Erythroblast (primary cell): ENCODE results near the gene COL5A2.

ENCODE experiments used
- DNase-seq, 2 experiments: peaks; one replicate each; lab custom pipeline; 2025; lab: John Stamatoyannopoulos, UW
- GATA1 ChIP-seq: IDR thresholded peaks from 2 replicates; pipeline ENCODE4 v1.6.1; 2011; ENCODE audit warnings: low read depth, mild to moderate bottlenecking, control low read depth, low read length, moderate library complexity
- POLR2A ChIP-seq: IDR thresholded peaks from 2 replicates; pipeline ENCODE4 v1.6.1; 2011; ENCODE audit warnings: mild to moderate bottlenecking, low read length

Gene COL5A2

DNA sequence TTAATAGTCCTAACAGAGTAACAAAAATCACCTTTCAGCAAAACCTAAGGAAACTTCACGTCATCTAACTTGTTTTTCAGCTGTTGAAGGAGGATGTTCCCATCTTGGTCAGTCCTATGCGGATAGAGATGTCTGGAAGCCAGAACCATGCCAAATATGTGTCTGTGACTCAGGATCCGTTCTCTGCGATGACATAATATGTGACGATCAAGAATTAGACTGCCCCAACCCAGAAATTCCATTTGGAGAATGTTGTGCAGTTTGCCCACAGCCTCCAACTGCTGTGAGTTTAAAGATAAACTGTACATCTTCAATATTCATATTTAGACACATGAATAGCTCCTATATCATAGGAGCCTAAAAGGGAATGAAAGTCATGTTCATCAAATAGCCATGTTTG is 194.9 kb downstream of the COL5A2 start:
- no peak for TF ChIP-seq GATA1
- TF ChIP-seq POLR2A = no peak
- no peak for DNase-seq

- TF ChIP-seq GATA1 (no peak), POLR2A (no peak)
- DNase-seq = no peak
These were observed 195.5 kb downstream of the COL5A2 start for GRCh38 chr2:188984065-188984491.

DNA sequence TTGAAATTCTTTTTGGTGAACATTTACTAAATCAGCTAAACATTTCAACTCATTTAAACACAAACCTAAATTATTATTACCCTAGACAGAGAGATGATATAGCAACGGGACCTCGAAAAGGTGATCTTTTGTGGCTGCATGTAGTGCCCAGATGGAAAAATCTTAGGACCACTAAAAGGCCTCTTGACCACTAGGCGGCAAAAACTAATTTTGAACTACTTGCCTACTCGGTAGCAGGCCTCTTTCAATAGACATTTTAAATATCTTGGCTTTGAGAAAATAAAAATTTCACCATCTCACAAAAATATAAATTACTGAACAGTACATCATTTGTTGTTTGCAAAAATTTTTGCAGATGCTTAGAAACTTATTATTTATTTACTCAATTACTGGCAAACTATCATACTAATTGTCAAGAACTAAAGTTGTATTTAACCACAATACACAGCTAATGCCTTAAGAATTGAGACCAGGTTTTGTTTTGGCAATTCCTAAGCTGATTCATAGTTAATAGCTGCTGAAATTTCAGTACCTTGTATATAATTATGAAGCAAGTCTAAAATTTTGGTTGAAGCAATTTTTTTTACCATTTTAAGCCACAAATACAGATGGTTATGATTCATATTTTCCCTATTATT is 196.0 kb downstream of the COL5A2 start:
- TF ChIP-seq GATA1 (no peak), POLR2A (no peak)
- no peak for DNase-seq
